Ectodermal cell (in vitro differentiated cells): ENCODE results near the gene COL3A1.

Experiments used
- H3K27ac ChIP-seq: 2 replicates; pipeline ENCODE4 v1.7.0; 2013; ENCODE audit warnings: mild to moderate bottlenecking, low read depth, low read length; ENCODE audit not compliant: insufficient read depth, poor library complexity, severe bottlenecking
- H3K27me3 ChIP-seq: 2 replicates; pipeline ENCODE4 v1.7.0; 2013; ENCODE audit warnings: mild to moderate bottlenecking, low read length; ENCODE audit not compliant: insufficient read depth, control insufficient read depth, poor library complexity, severe bottlenecking
- H3K36me3 ChIP-seq: one replicate; pipeline ENCODE4 v1.7.0; 2013; ENCODE audit warnings: low read length; ENCODE audit not compliant: control insufficient read depth, insufficient read depth
- H3K4me1 ChIP-seq: one replicate; pipeline ENCODE4 v1.7.0; 2013; ENCODE audit warnings: low read length; ENCODE audit not compliant: control insufficient read depth, insufficient read depth
- H3K4me3 ChIP-seq: 2 replicates; pipeline ENCODE4 v1.7.0; 2013; ENCODE audit warnings: low read depth, low read length, control low read depth; ENCODE audit not compliant: insufficient read depth
- H3K9me3 ChIP-seq: 2 replicates; pipeline ENCODE4 v1.7.0; 2013; ENCODE audit warnings: mild to moderate bottlenecking, low read length, moderate library complexity; ENCODE audit not compliant: control insufficient read depth
- WGBS, 2 experiments: methylation state at CpG; one replicate each; pipeline ENCODE4 v1.1.7; 2013; ENCODE audit warnings: missing lambda C conversion rate in 2 of 2; 5-methylcytosine and 5-hydroxymethylcytosine counted together

COL3A1 gene

DNA sequence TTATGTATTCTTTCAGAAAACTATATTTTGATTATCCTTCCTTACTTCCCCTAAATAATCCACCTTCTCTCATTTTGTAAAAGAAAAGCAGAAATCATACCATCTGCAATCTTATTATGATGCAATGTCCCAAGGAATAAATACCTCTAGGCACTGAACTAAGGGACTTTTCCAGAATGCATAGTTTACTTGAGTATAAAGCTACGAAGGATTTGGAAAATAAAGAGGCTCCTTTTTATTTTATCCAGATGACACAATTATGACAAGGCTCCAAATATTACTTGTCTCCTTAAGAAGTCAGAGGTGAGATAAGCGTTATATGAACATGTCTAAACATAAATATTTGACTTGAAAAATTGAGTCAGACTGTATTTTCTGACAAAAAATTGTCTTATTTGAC is 72.1 kb downstream of the COL3A1 start:
- no peaks in the 10 kb centered on the region for H3K36me3 ChIP-seq
- H3K4me3 ChIP-seq = no peak overlapping the region
- no peak overlapping the region for H3K27ac ChIP-seq
- H3K9me3 ChIP-seq = no peaks in the 10 kb centered on the region
- H3K4me1 ChIP-seq = no peaks in the 10 kb centered on the region
- no peaks in the 10 kb centered on the region for H3K27me3 ChIP-seq
- 80% methylated on average over 2 of the region's 2 CpGs; no CpG with 5 or more reads in 1 of the 2 experiments for WGBS, 2 experiments

DNA sequence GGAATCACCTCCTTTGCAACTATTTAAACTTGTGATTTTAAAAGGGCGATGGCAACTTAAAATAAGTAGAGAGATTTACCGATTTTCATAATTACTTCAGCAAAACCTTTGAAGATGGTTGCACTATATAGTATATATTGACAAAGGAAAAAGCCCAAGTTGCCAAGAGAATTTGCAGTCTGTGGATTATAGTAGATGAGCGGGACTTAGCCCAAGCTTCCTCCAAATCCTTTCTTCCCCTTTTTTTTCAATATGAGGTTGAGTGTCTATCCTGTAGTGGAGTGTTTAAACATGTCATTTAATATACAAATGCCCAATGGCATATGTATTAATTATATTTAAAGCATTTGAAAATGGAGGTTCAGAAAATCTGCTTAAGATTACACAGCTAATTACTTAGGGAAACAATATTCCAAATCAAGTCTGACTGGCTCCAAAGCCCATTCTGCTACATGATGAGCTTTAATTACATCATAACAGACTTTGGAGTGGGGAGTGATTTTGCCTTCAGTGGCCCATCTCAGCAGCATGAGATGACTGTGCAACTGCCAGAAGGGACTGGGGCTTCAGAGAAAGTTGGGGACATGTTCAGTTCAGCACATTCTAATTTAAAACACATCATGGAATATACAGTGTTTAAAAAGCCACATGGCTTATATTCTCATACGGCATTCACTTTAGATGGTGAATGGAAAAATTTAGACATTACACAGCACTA is 73.2 kb downstream of the COL3A1 start:
- Histone ChIP-seq H3K9me3 (no peaks in the 10 kb centered on the region), H3K4me3 (no peak overlapping the region), H3K4me1 (no peaks in the 10 kb centered on the region), H3K27me3 (no peaks in the 10 kb centered on the region), H3K27ac (no peak overlapping the region), H3K36me3 (no peaks in the 10 kb centered on the region)
- WGBS, 2 experiments = 85 to 90% methylated on average over 2 of the region's 4 CpGs

DNA sequence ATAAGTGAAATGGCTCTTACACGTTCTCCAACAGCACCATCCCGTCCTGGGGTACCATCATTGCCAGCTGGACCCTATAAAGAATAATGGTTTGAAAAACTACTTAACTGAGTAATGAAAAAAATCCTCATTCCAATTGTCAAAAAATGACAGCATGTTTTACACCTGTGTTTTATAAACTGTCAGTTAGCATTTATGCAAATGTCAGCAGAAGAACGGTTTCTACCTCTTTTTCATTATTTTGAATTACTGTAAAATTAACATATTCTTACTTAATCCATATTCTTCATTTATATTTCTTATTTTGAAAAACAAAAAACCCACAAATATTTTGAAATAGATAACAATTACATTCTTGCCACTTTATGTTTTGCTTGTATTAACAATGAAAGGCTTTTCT is 74.0 kb downstream of the COL3A1 start:
- H3K27me3 ChIP-seq = no peaks in the 10 kb centered on the region
- H3K9me3 ChIP-seq = no peaks in the 10 kb centered on the region
- WGBS, 2 experiments = 80 to 100% methylated on average over 1 to 2 of the region's 3 CpGs
- H3K27ac ChIP-seq = no peak overlapping the region
- H3K4me1 ChIP-seq = no peaks in the 10 kb centered on the region
- H3K4me3 ChIP-seq = no peak overlapping the region
- no peaks in the 10 kb centered on the region for H3K36me3 ChIP-seq

DNA sequence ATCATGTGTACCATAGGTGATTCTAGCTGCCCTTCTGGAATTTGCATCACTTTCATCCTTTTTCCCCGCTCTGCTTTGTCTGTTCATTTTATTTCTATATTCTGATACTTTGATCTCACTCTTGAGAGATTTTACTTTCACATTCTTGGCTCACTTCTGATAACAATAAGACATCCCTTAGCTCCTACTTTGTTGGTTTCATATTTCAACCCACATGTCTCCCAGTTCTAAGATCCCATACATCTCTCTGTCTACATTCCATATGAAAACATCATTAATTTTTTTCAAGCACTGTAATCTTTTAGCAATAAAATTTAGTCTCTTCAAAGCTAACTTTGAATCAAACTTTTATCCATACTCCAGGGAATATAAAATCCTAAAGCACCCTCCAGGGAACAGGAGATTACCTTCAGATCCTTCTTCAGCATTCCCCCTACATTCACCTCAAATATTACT is 75.6 kb downstream of the COL3A1 start:
- H3K9me3 ChIP-seq = no peaks in the 10 kb centered on the region
- no peaks in the 10 kb centered on the region for H3K27me3 ChIP-seq
- no peak overlapping the region for H3K4me3 ChIP-seq
- H3K36me3 ChIP-seq = no peaks in the 10 kb centered on the region
- no peak overlapping the region for H3K27ac ChIP-seq
- no peaks in the 10 kb centered on the region for H3K4me1 ChIP-seq
- WGBS, 2 experiments = 93 to 95% methylated on average over 1 of the region's 1 CpG

DNA sequence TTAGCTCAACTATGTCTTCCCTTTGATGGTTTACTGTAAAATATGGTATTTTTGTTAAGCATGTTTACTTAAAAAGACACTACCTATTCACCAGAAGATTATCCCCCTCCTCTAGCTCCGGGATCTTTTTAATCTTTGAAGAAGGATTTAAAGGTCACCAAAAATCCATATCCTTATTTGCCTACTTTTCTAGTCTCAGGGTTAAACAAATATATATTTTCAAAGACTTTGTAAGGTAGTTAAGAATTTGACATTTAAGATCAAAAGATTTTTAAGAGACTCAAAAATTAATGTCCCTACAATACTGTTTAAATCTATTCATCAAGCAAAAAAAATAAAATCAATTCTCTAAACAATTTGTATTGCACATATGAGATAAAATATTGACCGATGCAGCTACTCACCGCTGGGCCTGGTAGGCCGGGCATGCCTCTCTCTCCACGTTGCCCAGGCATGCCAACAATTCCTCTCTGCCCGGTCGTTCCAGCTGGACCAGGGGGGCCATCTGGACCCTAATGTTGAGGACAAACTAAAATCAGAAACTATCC is 76.1 kb downstream of the COL3A1 start:
- H3K36me3 ChIP-seq = no peaks in the 10 kb centered on the region
- H3K9me3 ChIP-seq = no peaks in the 10 kb centered on the region
- H3K4me1 ChIP-seq = no peaks in the 10 kb centered on the region
- 93 to 98% methylated on average over 6 of the region's 7 CpGs for WGBS, 2 experiments
- H3K27me3 ChIP-seq = no peaks in the 10 kb centered on the region
- H3K27ac ChIP-seq = no peak overlapping the region
- H3K4me3 ChIP-seq = no peak overlapping the region

DNA sequence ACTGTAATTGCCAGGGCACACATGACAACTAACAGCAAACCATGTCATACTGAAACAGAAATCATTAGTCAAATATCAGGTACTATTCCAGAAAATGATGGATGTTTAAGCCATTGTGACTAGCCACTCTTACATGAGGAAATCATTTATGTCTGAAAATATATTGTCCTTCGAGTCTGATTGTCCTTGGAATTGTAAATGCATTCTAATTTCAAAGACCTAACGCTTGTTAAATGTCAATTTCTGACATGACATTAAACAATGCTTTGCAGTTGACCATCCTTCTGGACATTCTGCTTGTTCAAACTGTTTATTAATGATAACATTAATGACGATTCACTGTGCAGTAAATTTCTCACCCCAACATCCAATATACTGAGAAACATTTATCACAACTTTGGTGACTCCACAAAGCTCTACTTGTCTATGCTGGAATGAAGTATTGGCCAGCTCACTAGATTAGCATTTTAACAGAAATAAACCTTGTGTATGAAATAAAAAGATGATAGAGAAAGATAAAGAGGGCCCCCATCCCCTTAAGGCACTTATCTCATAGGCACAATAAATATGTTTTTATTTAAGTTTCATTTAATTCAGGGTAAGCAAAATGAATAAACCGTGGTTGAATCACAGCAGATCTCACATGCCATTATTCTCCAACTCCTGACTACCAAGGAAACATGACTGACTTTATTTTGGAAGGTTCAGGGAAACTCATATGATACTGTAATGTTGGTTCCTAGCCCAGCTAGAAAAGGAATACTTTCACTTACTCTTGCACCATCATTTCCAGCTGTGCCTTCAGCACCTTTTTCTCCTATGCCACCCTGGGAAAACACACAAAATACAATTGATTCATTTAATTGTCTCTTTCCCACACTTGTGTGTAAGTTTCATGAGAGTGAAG is 82.3 kb downstream of the COL3A1 start:
- Histone ChIP-seq H3K9me3 (no peaks in the 10 kb centered on the region), H3K4me1 (no peaks in the 10 kb centered on the region), H3K27me3 (no peaks in the 10 kb centered on the region), H3K27ac (no peak overlapping the region), H3K36me3 (no peaks in the 10 kb centered on the region), H3K4me3 (no peak overlapping the region)
- WGBS, 2 experiments = 90 to 99% methylated on average over 3 to 4 of the region's 4 CpGs

DNA sequence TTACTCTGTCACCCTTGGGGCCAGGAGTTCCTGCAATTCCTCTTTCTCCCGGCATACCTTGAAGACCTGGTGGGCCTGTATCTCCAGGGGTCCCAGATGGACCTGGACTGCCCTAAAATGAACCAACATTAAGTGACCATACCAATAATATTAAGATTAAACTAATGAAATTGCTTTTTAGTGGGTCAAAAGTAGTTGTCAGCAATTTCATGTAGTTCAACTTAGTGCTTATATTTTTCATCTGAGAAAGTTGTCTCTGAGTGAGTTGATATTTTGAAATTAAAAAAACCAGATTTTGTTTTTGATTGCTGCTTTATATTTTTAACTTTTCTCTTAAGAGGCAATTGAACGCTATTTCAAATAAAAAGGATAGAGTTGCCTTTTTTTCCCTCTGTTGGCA is 83.1 kb downstream of the COL3A1 start:
- Histone ChIP-seq H3K4me3 (no peak overlapping the region), H3K36me3 (no peaks in the 10 kb centered on the region), H3K27ac (no peak overlapping the region), H3K27me3 (no peaks in the 10 kb centered on the region), H3K9me3 (no peaks in the 10 kb centered on the region), H3K4me1 (no peaks in the 10 kb centered on the region)
- WGBS, 2 experiments = 89 to 100% methylated on average over 1 of the region's 2 CpGs

DNA sequence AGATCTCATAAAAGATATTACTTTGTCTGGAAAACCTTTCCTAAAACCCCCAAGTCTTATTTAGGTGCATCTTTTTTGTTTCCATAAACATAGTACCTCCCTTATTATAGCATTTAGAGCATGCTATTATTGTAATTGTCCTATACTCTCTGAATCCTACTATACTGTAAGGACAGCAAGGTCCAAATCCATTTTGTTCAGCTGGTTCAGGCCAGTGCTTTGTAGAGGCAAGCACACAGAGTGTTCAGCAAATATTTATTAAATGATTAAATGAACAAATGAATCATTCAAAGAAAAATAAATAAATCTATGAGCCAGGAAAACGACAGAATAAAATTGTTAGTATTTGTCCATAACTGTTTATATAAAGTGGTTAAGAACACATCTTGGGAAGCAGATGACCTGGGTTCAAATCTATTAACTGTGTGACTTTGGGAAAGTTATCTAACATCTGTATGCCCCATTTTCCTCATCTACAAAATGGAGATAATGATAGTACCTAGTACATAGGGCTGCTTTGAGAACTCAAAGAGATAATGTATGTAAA is 86.0 kb downstream of the COL3A1 start:
- Histone ChIP-seq H3K27me3 (no peaks in the 10 kb centered on the region), H3K4me1 (no peaks in the 10 kb centered on the region), H3K27ac (no peak overlapping the region), H3K36me3 (no peaks in the 10 kb centered on the region), H3K4me3 (no peak overlapping the region), H3K9me3 (no peaks in the 10 kb centered on the region)
- 83 to 100% methylated on average over 1 of the region's 1 CpG for WGBS, 2 experiments
